Measurements from ENCODE around the gene FLNC.

Gene FLNC

GRCh38 chr7:128876127-128876526, 45.9 kb downstream of the FLNC start:
- Histone ChIP-seq H3K36me3 (ENCODE audit: control insufficient read depth, insufficient read depth, low read length) (no peaks in the 10 kb centered on the region), H3K27ac (no peak overlapping the region), H3K27me3 (ENCODE audit: control insufficient read depth, insufficient read depth, low read length) (no peaks in the 10 kb centered on the region), H3K4me2 (ENCODE audit: low read length) (no peak overlapping the region), H3K9ac (no peak overlapping the region), H2AFZ (no peak overlapping the region), H3K4me1 (peaks cover 15% of the 10 kb centered on the region), H3K79me2 (no peaks in the 10 kb centered on the region), H3K9me3 (ENCODE audit: control insufficient read depth, low read length) (no peaks in the 10 kb centered on the region), H3K4me3 (ENCODE audit: low read depth, low read length) (no peak overlapping the region)
- TF ChIP-seq CTCF (IDR thresholded peaks at IDR 0.05), result no peak

- Histone ChIP-seq H3K9me3 (ENCODE audit: control insufficient read depth, low read length) (no peaks in the 10 kb centered on the region), H3K36me3 (ENCODE audit: control insufficient read depth, insufficient read depth, low read length) (no peaks in the 10 kb centered on the region), H3K27me3 (ENCODE audit: control insufficient read depth, insufficient read depth, low read length) (no peaks in the 10 kb centered on the region), H3K4me3 (ENCODE audit: low read depth, low read length) (no peak overlapping the region), H3K4me1 (peaks cover 15% of the 10 kb centered on the region), H2AFZ (no peak overlapping the region), H3K4me2 (ENCODE audit: low read length) (no peak overlapping the region), H3K27ac (no peak overlapping the region), H3K9ac (no peak overlapping the region), H3K79me2 (no peaks in the 10 kb centered on the region)
- no peak for TF ChIP-seq CTCF (IDR thresholded peaks at IDR 0.05)
Observed at GRCh38 chr7:128876586-128876977, 46.4 kb downstream of the FLNC start.

- Histone ChIP-seq H3K79me2 (no peaks in the 10 kb centered on the region), H3K4me2 (ENCODE audit: low read length) (no peak overlapping the region), H3K4me3 (ENCODE audit: low read depth, low read length) (no peak overlapping the region), H3K9me3 (ENCODE audit: control insufficient read depth, low read length) (no peaks in the 10 kb centered on the region), H3K4me1 (peaks cover 15% of the 10 kb centered on the region), H3K9ac (no peak overlapping the region), H3K36me3 (ENCODE audit: control insufficient read depth, insufficient read depth, low read length) (no peaks in the 10 kb centered on the region), H3K27me3 (ENCODE audit: control insufficient read depth, insufficient read depth, low read length) (no peaks in the 10 kb centered on the region), H2AFZ (no peak overlapping the region), H3K27ac (no peak overlapping the region)
- no peak for TF ChIP-seq CTCF (IDR thresholded peaks at IDR 0.05)
Observed at GRCh38 chr7:128876978-128877755, 47.0 kb downstream of the FLNC start.

GRCh38 chr7:128877756-128878120, 47.5 kb downstream of the FLNC start:
- Histone ChIP-seq H3K27me3 (ENCODE audit: control insufficient read depth, insufficient read depth, low read length) (no peaks in the 10 kb centered on the region), H3K27ac (no peak overlapping the region), H3K79me2 (no peaks in the 10 kb centered on the region), H2AFZ (no peak overlapping the region), H3K9me3 (ENCODE audit: control insufficient read depth, low read length) (no peaks in the 10 kb centered on the region), H3K4me1 (peaks cover 15% of the 10 kb centered on the region), H3K9ac (no peak overlapping the region), H3K4me3 (ENCODE audit: low read depth, low read length) (no peak overlapping the region), H3K36me3 (ENCODE audit: control insufficient read depth, insufficient read depth, low read length) (no peaks in the 10 kb centered on the region), H3K4me2 (ENCODE audit: low read length) (no peak overlapping the region)
- no peak for TF ChIP-seq CTCF (IDR thresholded peaks at IDR 0.05)
